ENCODE measurements around the gene KIAA0753. TPM values are rescaled to one million over a fixed set of nuclear protein-coding genes. Genes with fewer than 3 reads are reported as not detected.

The KIAA0753 gene
- total and polyA plus RNA-seq, 2 of the 4 experiments (the other 2 are of a cell fraction), result 10.2 to 17.6 TPM

DNA sequence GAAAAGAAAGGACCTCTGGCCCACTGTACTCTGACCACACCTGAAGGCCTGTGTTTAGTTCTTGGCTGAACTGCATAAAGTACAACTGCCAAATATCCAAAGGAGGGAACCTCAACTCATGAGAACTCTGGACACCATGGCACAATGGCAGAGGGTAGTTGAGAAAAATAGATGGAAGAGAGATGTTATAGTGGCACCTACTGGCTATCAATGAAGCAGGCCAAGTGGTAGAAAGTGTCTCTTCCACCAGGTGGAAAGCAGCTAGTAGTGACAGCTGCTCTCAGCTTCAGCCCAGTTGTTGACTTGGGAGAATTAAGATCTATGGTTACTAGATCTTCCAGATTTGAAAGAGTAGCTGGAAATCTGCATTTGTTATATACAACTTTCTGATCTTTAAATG lies 7.7 kb upstream of the KIAA0753 start:
- no peak overlapping the region for H2AK5ac ChIP-seq (ENCODE audit: low read depth, low read length)
- peaks cover 15 to 44% of the 10 kb centered on the region in 2 experiments for H3K79me1 ChIP-seq (ENCODE audit: low read depth in 1 of 2, low read length in 2 of 2)
- TF ChIP-seq FOS (IDR thresholded peaks at IDR 0.05; ENCODE audit: low read depth, low read length) (no peak), RFX5 (IDR thresholded peaks at IDR 0.05; ENCODE audit: low read depth, low read length) (no peak), POLR2A (IDR thresholded peaks at IDR 0.05; ENCODE audit: low read depth, low read length) (no peak), RAD21 (IDR thresholded peaks at IDR 0.05; ENCODE audit: low read length) (peak; percentile 36; the same call in 1 of the 2 replicates), CHD1 (IDR thresholded peaks at IDR 0.05; ENCODE audit: low read depth, low read length) (no peak), MAFK (IDR thresholded peaks at IDR 0.05; ENCODE audit: low read depth, low read length) (no peak), SMC3 (IDR thresholded peaks at IDR 0.05; ENCODE audit: low read depth, low read length) (peak; percentile 14; the same call in 1 of the 2 replicates), RCOR1 (IDR thresholded peaks at IDR 0.05; ENCODE audit: insufficient replicate concordance, low read length) (no peak), BHLHE40 (IDR thresholded peaks at IDR 0.05; ENCODE audit: low read depth, low read length) (no peak), NFE2L2 (IDR thresholded peaks at IDR 0.05; ENCODE audit: low read depth, low read length) (no peak), MAZ (IDR thresholded peaks at IDR 0.05; ENCODE audit: borderline replicate concordance, low read depth, low read length) (no peak), CEBPB (IDR thresholded peaks at IDR 0.05; ENCODE audit: low read depth, low read length) (no peak), MXI1 (IDR thresholded peaks at IDR 0.05; ENCODE audit: borderline replicate concordance, low read depth, low read length) (no peak)
- TF ChIP-seq, protein P1, sequence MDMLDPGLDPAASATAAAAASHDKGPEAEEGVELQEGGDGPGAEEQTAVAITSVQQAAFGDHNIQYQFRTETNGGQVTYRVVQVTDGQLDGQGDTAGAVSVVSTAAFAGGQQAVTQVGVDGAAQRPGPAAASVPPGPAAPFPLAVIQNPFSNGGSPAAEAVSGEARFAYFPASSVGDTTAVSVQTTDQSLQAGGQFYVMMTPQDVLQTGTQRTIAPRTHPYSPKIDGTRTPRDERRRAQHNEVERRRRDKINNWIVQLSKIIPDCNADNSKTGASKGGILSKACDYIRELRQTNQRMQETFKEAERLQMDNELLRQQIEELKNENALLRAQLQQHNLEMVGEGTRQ (IDR thresholded peaks at IDR 0.05; ENCODE audit: low read depth, low read length), result no peak
- TF ChIP-seq, protein P2, sequence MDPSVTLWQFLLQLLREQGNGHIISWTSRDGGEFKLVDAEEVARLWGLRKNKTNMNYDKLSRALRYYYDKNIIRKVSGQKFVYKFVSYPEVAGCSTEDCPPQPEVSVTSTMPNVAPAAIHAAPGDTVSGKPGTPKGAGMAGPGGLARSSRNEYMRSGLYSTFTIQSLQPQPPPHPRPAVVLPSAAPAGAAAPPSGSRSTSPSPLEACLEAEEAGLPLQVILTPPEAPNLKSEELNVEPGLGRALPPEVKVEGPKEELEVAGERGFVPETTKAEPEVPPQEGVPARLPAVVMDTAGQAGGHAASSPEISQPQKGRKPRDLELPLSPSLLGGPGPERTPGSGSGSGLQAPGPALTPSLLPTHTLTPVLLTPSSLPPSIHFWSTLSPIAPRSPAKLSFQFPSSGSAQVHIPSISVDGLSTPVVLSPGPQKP (IDR thresholded peaks at IDR 0.05; ENCODE audit: borderline replicate concordance, low read depth, low read length), result no peak
- TF ChIP-seq, protein P3, sequence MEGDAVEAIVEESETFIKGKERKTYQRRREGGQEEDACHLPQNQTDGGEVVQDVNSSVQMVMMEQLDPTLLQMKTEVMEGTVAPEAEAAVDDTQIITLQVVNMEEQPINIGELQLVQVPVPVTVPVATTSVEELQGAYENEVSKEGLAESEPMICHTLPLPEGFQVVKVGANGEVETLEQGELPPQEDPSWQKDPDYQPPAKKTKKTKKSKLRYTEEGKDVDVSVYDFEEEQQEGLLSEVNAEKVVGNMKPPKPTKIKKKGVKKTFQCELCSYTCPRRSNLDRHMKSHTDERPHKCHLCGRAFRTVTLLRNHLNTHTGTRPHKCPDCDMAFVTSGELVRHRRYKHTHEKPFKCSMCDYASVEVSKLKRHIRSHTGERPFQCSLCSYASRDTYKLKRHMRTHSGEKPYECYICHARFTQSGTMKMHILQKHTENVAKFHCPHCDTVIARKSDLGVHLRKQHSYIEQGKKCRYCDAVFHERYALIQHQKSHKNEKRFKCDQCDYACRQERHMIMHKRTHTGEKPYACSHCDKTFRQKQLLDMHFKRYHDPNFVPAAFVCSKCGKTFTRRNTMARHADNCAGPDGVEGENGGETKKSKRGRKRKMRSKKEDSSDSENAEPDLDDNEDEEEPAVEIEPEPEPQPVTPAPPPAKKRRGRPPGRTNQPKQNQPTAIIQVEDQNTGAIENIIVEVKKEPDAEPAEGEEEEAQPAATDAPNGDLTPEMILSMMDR (conservative IDR thresholded peaks at IDR 0.05; ENCODE audit: low read depth, low read length), result peak; percentile 37
- intact Hi-C loops (cut with micrococcal nuclease) (no loop called here), dilution Hi-C loops (cut with HindIII; ENCODE audit: low sequenced_read_pairs, unreplicated experiment) (no loop called here), in situ Hi-C loops (cut with MboI; ENCODE audit: low sequenced_read_pairs) (loop anchor here (10.0 kb wide), 1 partner anchor 173 kb away; no protein-coding TSS in a partner anchor)
- H3K4ac ChIP-seq (ENCODE audit: low read depth, low read length), result no peak overlapping the region
- no peak overlapping the region for H3K4me2 ChIP-seq (ENCODE audit: low read depth, low read length)
- no peak overlapping the region for H3K4me3 ChIP-seq (ENCODE audit: insufficient read depth, low read depth, low read length)
- peaks cover 13% of the 10 kb centered on the region for H4K20me1 ChIP-seq (ENCODE audit: insufficient read depth, low read length)
- no peak overlapping the region for H3K14ac ChIP-seq (replicated peaks; ENCODE audit: low read depth, low read length)
- H3K27me3 ChIP-seq (ENCODE audit: control insufficient read depth, insufficient read depth, low read length), result peaks cover 3% of the 10 kb centered on the region
- H3K9me1 ChIP-seq (ENCODE audit: insufficient read depth, low read length), result peaks cover 8% of the 10 kb centered on the region; the same call in 1 of the 2 replicates
- 0 out of 2 replicates have a peak, but pooled peaks cover 6% of the 10 kb centered on the region for H3K4me1 ChIP-seq (ENCODE audit: control insufficient read depth, insufficient read depth, low read length)
- DNase-seq (no peak), ATAC-seq (ENCODE audit: low read depth) (no peak)
- POLR2A ChIA-PET (ENCODE audit: unreplicated experiment), result no interaction called here
- H2BK120ac ChIP-seq (ENCODE audit: low read depth, low read length), result no peak overlapping the region
- no peak overlapping the region for H3K27ac ChIP-seq (ENCODE audit: insufficient read depth, low read length)
- peaks cover 11% of the 10 kb centered on the region for H3K36me3 ChIP-seq (ENCODE audit: control insufficient read depth, insufficient read depth, low read length)
- no peak overlapping the region for H2AK9ac ChIP-seq (replicated peaks; ENCODE audit: low read depth, low read length, poor library complexity)
- H3K9ac ChIP-seq (ENCODE audit: low read depth, low read length), result no peak overlapping the region
- no peak overlapping the region for H3K56ac ChIP-seq (ENCODE audit: extremely low read depth, insufficient read depth, low read length)
- no peak overlapping the region for H2BK15ac ChIP-seq (ENCODE audit: low read depth, low read length)
- CTCF ChIA-PET, result interaction anchor here (0.6 to 0.7 kb wide), 2 partner anchors 176 to 1062 kb away, joined by 3 to 4 read pairs; no protein-coding TSS in a partner anchor
- H2AFZ ChIP-seq (replicated peaks; ENCODE audit: low read length, poor library complexity), result no peak overlapping the region
- H2BK20ac ChIP-seq (ENCODE audit: low read depth, low read length), result no peak overlapping the region
- H2BK5ac ChIP-seq (ENCODE audit: low read depth, low read length, poor library complexity, severe bottlenecking), result no peak overlapping the region
- H3K18ac ChIP-seq (ENCODE audit: low read depth, low read length), result no peak overlapping the region
- H4K5ac ChIP-seq (ENCODE audit: low read depth, low read length), result no peak overlapping the region
- H3K9me3 ChIP-seq (ENCODE audit: control insufficient read depth, insufficient read depth, low read length), result no peaks in the 10 kb centered on the region; the same call in 1 of the 2 replicates
- H3K23ac ChIP-seq (ENCODE audit: low read depth, low read length), result no peak overlapping the region
- BruUV-seq (replicated peaks), result no TSS peak
- no peak overlapping the region for H4K91ac ChIP-seq (ENCODE audit: insufficient read depth, low read depth, low read length)
- no peak overlapping the region for H4K8ac ChIP-seq (ENCODE audit: low read depth in 2 of 2, low read length in 2 of 2)
